Loucy (cell line): ENCODE data around the gene PPP1R37.

Experiments
- EZH2phosphoT487 ChIP-seq: fragments of 200-600 bp; IDR thresholded peaks from 2 replicates; pipeline ENCODE4 v1.6.1; 2018; ENCODE audit warnings: antibody characterized with exemption, mild to moderate bottlenecking, moderate library complexity, borderline replicate concordance
- TF ChIP-seq, protein P1 (sequence below): fragments of 200-600 bp; sonication (generic); conservative IDR thresholded peaks from 2 replicates; pipeline ENCODE4 v1.5.1; 2014; ENCODE audit warnings: mild to moderate bottlenecking, antibody characterized with exemption, low read length

DNA sequence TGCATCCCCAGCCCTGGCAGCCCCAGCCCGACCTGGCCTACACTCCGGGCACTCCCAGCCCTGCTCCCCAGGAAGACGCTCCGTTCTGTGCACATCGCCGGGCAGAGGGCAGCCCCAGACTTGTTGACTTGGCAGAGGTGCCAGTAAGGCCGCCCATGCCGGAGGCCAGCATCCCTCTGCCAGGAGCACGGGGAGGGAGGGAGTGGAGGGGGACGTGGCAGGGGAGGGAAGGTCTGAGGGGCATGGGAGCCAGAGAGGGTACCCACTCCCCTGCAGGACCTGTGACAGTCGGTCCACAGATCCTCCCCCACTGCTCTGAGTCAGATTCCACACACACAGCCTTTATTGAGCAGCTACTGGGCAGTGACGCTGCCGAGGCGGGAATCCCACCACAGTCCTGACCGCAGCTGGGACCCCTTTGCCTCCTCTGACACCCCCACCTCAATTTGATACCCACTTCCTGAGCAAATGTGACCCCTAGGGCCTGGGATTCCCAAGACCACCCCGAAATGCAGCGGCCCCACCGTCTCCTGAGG is 69.7 kb downstream of the PPP1R37 start:
- TF ChIP-seq, protein P1, sequence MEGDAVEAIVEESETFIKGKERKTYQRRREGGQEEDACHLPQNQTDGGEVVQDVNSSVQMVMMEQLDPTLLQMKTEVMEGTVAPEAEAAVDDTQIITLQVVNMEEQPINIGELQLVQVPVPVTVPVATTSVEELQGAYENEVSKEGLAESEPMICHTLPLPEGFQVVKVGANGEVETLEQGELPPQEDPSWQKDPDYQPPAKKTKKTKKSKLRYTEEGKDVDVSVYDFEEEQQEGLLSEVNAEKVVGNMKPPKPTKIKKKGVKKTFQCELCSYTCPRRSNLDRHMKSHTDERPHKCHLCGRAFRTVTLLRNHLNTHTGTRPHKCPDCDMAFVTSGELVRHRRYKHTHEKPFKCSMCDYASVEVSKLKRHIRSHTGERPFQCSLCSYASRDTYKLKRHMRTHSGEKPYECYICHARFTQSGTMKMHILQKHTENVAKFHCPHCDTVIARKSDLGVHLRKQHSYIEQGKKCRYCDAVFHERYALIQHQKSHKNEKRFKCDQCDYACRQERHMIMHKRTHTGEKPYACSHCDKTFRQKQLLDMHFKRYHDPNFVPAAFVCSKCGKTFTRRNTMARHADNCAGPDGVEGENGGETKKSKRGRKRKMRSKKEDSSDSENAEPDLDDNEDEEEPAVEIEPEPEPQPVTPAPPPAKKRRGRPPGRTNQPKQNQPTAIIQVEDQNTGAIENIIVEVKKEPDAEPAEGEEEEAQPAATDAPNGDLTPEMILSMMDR, result no peak
- TF ChIP-seq EZH2phosphoT487, result no peak
